GM19395 (cell line): ENCODE results near the gene MYH11.

Experiments
- ATAC-seq: cut with Tn5 transposase; IDR thresholded peaks from one replicate; pipeline ENCODE4 v1.9.1; 2021; ENCODE audit warnings: mild to moderate bottlenecking, moderate library complexity; ENCODE audit not compliant: unreplicated experiment

Gene MYH11

GRCh38 chr16:15856901-15857698 is at the start of gene MYH11:
MYH11 (minus strand) TSS chr16:15857028; CDS start chr16:15838252, 18,776 bp downstream.
- no peak for ATAC-seq

DNA sequence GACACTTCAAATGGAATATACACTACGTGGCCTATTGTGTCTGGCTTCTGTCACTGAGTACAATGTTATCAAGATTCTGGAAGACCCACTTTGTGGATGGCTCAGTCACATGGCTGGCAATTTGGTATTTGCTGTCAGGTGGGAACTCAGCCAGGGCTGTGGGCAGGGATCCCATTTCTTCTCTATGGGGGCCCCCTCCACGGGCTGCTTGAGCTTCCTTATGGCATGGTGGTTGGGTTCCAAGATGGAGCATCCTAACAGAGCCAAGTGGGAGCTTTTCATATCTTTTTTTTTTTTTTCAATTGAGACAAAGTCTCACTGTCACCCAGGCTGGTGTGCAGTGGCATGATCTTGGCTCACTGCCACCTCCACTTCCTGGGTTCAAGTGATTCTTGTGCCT is 49.6 kb upstream of the MYH11 start:
- no peak for ATAC-seq

GRCh38 chr16:15903960-15904359 is 47.1 kb upstream of the MYH11 start:
- no peak for ATAC-seq

DNA sequence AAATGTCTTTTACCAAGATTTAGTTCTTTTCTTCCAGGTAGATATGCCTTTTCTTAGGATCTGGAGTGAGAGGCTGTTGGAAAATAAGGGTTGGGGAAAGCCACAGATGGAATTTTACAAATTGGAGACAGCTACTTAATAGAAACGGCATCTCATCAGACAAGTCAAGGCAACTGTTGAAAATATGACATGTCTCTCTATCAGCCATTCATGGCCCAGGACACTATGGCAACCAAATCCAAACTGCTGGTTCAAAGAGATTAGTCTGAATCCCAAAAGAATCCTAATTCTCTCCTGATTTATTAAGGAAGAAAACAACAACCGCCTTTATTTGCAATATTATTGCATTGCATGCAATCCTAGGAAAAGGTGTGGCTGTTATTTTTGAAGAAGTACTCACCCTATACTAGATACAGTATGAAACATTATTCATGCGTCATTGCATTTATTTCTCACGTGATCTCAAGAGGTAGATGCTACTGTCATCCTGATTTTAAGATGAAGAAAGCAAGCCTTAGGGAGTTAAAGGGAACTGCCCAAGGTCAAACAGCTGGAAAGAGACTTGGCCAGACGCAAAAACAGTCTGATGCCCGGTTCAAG is 44.2 kb upstream of the MYH11 start:
- no peak for ATAC-seq

- no peak for ATAC-seq
These were observed 43.5 kb upstream of the MYH11 start for GRCh38 chr16:15900357-15900756.

GRCh38 chr16:15899538-15900100 is 42.8 kb upstream of the MYH11 start:
- ATAC-seq = peak; percentile 70

GRCh38 chr16:15898654-15899053 is 41.8 kb upstream of the MYH11 start:
- ATAC-seq = no peak

DNA sequence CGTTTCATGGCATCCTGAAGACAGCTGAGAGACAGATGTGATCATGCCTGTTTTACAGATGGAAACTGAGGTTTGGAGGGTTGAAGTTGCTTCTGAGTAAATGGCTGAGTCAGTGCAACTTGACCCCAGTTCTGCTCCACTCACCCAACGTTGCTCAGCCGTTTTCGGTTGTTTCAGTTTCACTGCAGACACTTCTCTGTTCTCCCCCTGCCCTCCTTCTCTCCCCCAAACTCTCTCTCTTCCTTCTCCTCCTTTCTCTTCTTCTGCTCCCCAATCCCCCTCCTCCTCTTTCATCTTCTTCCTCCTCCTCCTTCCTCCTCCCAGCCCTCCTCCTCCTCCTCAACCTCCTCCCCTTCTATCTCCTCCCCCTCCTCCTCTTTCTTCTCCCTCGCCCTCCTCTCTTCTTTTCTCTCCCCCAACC is 41.0 kb upstream of the MYH11 start:
- ATAC-seq = peak; percentile 75

DNA sequence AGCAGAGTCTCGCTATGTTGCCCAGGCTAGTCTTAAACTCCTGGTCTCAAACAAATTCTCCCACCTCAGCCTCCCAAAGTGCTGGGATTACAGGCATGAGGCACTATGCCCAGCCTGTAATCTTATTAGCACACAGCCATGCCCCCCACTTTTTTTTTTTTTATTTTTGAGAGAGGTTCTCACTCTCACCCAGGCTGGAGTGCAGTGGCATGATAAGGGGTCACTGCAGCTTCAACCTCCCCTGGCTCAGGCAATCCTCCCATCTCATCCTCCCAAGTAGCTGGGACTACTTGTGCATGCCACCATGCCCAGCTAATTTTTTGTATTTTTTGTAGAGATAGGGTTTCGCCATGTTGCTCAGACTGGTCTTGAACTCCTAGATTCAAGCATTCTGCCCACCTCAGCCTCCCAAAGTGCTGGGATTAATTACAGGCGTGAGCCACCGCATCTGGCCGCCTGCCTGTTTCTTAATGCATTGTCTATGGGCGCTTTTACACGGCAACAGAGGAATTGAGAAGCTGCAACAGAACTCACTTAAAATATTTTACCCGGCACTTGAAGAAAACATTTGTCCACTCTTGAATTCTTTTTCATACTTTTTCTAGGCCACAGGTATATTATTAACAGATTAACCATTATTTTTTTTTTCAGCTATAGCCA is 40.4 kb upstream of the MYH11 start:
- peak; percentile 5 for ATAC-seq

DNA sequence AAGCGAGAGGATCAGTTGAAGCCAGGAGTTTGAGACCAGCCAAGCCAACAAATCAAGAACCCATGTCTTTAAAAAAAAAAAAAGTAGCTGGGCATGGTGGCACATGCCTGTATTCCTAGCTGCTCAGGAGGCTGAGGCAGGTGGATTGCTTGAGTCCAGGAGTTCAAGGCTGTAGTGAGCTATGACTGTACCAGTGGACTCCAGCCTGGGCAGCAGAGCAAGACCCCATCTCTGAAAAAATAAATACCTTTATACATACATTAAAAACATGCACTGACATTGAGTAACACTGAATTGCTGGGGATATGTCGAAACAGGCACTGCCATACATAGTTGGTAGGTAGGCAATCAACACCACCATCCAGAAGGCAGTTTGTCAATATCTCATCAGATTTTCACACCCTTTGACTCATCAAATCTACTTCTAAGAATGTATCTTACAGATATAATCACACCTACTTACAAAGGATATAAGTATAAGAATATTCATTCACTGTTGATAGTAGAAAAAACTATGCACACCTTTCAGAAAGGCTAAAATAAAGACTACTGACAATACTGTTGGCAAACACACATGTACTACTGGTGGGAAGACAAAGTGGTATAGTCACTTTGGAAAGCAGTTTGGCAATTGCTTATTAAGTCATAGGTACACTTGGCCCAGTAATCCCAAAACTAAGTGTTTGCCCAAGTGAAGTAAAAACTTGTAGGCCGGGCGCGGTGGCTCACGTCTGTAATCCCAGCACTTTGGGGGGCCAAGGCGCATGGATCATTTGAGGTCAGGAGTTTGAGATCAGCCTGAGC is 37.9 kb upstream of the MYH11 start:
- no peak for ATAC-seq

GRCh38 chr16:15891508-15891907 is 34.7 kb upstream of the MYH11 start:
- no peak for ATAC-seq

GRCh38 chr16:15888072-15888976 is 31.5 kb upstream of the MYH11 start, which contains the start of gene CEP20:
CEP20 (minus strand) TSS chr16:15888603; CDS start chr16:15888585, 18 bp downstream.
- peak; percentile 95 for ATAC-seq

GRCh38 chr16:15887283-15887682 is 30.5 kb upstream of the MYH11 start:
- ATAC-seq = no peak

DNA sequence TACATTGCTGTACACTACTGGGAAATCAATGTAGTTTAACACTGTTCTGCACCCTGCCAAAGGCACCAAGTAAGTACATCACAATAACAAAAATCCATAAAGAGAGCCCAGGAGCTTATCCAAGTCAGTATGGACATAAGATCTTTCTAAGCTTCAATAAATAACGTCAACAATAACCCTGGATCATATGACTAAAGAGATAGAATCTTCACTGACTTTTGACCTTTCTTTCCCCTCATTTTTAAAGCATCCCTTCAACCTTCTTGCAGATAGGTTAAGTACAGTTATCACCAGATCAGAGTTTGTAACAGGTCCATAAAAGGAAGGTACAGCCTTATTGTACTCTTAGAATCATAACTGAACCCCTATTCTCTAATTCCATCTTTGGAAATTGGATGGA is 29.2 kb upstream of the MYH11 start:
- no peak for ATAC-seq

DNA sequence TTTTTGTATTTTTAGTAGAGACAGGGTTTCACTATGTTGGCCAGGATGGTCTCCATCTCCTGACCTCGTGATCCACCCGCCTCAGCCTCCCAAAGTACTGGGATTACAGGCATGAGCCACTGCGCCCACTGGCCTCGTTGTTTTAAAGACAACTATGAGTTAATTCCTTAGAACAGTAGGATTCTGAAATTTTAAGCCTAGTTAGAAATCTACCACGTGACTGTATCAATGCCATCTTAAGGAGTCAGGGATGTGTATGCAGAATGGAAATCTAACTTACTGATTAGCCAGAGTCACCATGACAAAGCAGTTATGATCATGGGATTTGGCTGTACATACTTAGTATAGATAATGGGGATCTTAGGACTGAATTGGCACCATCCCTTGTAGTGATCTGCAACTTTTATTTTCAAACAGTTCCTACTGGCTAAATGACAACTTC is 28.8 kb upstream of the MYH11 start:
- no peak for ATAC-seq

DNA sequence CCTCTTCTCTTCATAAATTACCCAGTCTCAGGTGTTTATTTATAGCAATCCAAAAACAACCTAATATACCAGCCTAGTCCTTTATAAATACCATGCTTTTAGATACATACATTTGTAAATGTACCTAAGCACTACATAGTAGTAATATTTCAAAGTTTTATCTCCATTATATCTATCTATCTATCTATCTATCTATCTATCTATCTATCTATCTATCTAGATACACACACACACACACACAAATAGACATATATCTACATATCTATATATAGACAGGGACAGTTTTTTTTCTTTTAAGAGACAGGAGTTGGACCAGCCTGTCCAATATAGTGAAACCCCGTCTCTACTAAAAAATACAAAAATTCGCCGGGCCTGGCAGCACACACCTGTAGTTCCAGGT is 25.7 kb upstream of the MYH11 start:
- no peak for ATAC-seq

- ATAC-seq = no peak
These were observed 25.1 kb upstream of the MYH11 start for GRCh38 chr16:15881794-15882379.

DNA sequence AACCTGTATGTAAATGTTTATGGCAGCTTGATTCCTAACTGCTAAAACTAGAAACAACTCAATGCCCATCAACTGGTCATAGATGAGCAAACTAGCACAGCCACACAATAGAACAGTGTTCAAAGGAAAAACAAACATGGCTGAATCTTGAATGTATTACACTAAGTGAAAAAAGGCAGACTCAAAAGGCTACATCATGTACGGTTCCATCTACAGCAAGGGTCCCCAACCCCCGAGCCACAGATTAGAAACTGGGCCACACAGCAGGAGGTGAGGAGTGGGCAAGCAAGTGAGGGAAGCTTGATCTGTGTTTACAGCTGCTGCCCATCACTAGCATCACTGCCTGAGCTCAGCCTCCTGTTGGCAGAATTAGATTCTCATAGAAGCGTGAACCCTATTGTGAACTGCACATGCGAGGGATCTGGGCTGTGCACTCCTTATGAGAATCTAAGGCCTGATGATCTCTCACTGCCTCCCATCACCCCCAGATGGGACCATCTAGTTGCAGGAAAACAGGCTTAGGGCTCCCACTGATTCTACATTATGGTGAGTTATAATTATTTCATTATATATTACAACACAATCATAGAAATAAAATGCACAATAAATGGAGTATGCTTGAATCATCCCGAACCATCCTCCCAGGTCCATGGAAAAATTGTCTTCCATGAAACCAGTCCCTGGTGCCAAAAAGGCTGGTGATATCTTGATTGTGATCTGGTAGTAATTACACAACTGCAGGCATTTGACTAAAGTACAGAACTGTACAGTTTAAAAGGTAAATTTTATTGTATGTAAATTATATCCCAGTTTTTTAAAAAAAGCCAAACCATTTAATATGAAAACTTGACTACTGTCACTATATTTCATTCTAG is 23.8 kb upstream of the MYH11 start:
- no peak for ATAC-seq
